ENCODE data around the gene ASGR2.

ASGR2 gene

DNA sequence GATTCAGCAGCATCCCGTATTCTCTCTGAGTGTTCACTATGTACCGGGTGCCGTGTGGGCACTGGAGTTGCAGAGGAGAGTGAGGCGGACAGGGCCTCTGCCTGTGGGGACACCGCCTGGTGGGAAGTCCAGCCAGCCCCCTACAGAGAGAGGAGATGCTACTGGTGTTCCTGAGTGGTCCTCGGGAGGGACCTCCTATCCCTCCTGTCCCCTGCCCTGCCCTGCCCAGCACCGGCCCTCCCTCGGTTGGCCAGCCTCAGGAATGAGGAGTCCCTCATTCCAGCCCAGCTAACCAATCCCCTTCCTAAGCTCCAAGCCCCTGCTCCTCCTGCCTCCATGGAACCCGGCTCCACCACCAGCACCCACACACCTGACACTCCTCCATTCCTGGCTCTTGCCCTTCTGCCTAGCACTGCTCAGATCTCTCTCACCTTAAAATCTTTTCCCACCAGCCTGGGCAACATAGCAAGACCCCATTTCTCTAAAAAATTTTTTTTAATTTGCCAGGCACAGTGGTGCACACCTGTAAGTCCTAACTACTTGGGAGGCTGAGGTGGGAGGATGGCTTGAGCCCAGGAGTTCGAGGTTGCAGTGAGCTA lies 2.0 kb downstream of the ASGR2 start:
- H3K4me3 ChIP-seq (replicated peaks; ENCODE audit: insufficient read depth, low read length), result no peak overlapping the region
- TF ChIP-seq CTCF (IDR thresholded peaks at IDR 0.05; ENCODE audit: insufficient read depth, low read length), result no peak
- TF ChIP-seq SPI1 (IDR thresholded peaks at IDR 0.05; ENCODE audit: borderline replicate concordance, low read depth), result no peak
- no peak for TF ChIP-seq POLR2AphosphoS5 (IDR thresholded peaks at IDR 0.05; ENCODE audit: low read depth)
- no peak for TF ChIP-seq GABPA (IDR thresholded peaks at IDR 0.05; ENCODE audit: low read depth)
- TF ChIP-seq, protein P1, sequence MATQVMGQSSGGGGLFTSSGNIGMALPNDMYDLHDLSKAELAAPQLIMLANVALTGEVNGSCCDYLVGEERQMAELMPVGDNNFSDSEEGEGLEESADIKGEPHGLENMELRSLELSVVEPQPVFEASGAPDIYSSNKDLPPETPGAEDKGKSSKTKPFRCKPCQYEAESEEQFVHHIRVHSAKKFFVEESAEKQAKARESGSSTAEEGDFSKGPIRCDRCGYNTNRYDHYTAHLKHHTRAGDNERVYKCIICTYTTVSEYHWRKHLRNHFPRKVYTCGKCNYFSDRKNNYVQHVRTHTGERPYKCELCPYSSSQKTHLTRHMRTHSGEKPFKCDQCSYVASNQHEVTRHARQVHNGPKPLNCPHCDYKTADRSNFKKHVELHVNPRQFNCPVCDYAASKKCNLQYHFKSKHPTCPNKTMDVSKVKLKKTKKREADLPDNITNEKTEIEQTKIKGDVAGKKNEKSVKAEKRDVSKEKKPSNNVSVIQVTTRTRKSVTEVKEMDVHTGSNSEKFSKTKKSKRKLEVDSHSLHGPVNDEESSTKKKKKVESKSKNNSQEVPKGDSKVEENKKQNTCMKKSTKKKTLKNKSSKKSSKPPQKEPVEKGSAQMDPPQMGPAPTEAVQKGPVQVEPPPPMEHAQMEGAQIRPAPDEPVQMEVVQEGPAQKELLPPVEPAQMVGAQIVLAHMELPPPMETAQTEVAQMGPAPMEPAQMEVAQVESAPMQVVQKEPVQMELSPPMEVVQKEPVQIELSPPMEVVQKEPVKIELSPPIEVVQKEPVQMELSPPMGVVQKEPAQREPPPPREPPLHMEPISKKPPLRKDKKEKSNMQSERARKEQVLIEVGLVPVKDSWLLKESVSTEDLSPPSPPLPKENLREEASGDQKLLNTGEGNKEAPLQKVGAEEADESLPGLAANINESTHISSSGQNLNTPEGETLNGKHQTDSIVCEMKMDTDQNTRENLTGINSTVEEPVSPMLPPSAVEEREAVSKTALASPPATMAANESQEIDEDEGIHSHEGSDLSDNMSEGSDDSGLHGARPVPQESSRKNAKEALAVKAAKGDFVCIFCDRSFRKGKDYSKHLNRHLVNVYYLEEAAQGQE (IDR thresholded peaks at IDR 0.05; ENCODE audit: insufficient replicate concordance, low read depth), result no peak
- no peak for DNase-seq (ENCODE audit: low read depth in 1 of 2, low spot score in 1 of 2)

GRCh38 chr17:7111784-7112509 lies 2.7 kb downstream of the ASGR2 start:
- Histone ChIP-seq H3K4me3 (replicated peaks; ENCODE audit: insufficient read depth, low read length) (no peak overlapping the region), H3K27me3 (ENCODE audit: insufficient read depth, poor library complexity, severe bottlenecking) (no peaks in the 10 kb centered on the region), H3K27ac (replicated peaks) (no peak overlapping the region)
- TF ChIP-seq, protein P1 (IDR thresholded peaks at IDR 0.05; ENCODE audit: insufficient replicate concordance, low read depth), result no peak
- TF ChIP-seq CTCF (IDR thresholded peaks at IDR 0.05; ENCODE audit: insufficient read depth, low read length) (no peak), SPI1 (IDR thresholded peaks at IDR 0.05; ENCODE audit: borderline replicate concordance, low read depth) (no peak), POLR2AphosphoS5 (IDR thresholded peaks at IDR 0.05; ENCODE audit: low read depth) (no peak), GABPA (IDR thresholded peaks at IDR 0.05; ENCODE audit: low read depth) (no peak)
- DNase-seq (ENCODE audit: low read depth in 1 of 2, low spot score in 1 of 2), result no peak

More for the DNA sequence above, 2.0 kb downstream of the ASGR2 start:
- Histone ChIP-seq H3K27ac (replicated peaks) (no peak overlapping the region), H3K27me3 (ENCODE audit: insufficient read depth, poor library complexity, severe bottlenecking) (no peaks in the 10 kb centered on the region)

GRCh38 chr17:7110617-7111306 lies 3.9 kb downstream of the ASGR2 start:
- TF ChIP-seq POLR2AphosphoS5 (IDR thresholded peaks at IDR 0.05; ENCODE audit: low read depth) (no peak), GABPA (IDR thresholded peaks at IDR 0.05; ENCODE audit: low read depth) (no peak), SPI1 (IDR thresholded peaks at IDR 0.05; ENCODE audit: borderline replicate concordance, low read depth) (no peak), CTCF (IDR thresholded peaks at IDR 0.05; ENCODE audit: insufficient read depth, low read length) (no peak)
- TF ChIP-seq, protein P1 (IDR thresholded peaks at IDR 0.05; ENCODE audit: insufficient replicate concordance, low read depth), result no peak
- no peak overlapping the region for H3K4me3 ChIP-seq (replicated peaks; ENCODE audit: insufficient read depth, low read length)
- no peak overlapping the region for H3K27ac ChIP-seq (replicated peaks)
- DNase-seq (ENCODE audit: low read depth in 1 of 2, low spot score in 1 of 2), result no peak
- H3K27me3 ChIP-seq (ENCODE audit: insufficient read depth, poor library complexity, severe bottlenecking), result no peaks in the 10 kb centered on the region

All from HL-60 (cell line).